ENCODE results near the gene IMP4.

DNA sequence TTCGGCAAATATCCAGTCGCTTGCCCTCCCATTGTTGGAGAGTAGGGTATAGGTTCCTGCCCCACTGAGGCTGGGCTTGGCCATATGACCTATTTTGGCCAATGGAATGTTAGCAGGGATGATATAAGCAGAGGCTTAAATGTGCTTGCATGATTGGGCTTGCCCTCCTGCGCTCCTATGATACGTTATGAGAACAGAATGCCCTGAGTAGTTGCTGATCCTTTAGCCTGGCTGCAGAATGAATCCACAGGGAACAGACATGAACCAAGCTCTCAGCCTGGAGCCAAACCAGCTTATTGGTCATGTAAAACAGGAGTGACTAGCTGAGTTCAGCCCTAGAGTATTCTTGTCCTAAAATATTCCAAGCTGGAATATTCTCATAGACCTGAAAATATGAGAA lies 34.8 kb upstream of the IMP4 start:
- TF ChIP-seq CTCF (IDR thresholded peaks at IDR 0.05; ENCODE audit: low read length) (no peak), EZH2 (IDR thresholded peaks at IDR 0.05; ENCODE audit: borderline replicate concordance, low read length) (no peak)
